Measurements from ENCODE around the gene NRXN3. TPM values are rescaled to one million over a fixed set of nuclear protein-coding genes. Genes with fewer than 3 reads are reported as not detected.

Gene NRXN3
- total and polyA plus RNA-seq, 2 experiments from 2014 or later = 1.0 to 1.8 TPM

GRCh38 chr14:79334272-79334671 lies 1164.1 kb downstream of the NRXN3 start (continued):
- TF ChIP-seq REST (IDR thresholded peaks at IDR 0.05; ENCODE audit: unreplicated experiment) = no peak

GRCh38 chr14:79337761-79338160 lies 1167.6 kb downstream of the NRXN3 start:
- Histone ChIP-seq H3K9me2 (ENCODE audit: insufficient read depth) (no peaks in the 10 kb centered on the region), H3K79me2 (replicated peaks; ENCODE audit: insufficient read depth) (no peaks in the 10 kb centered on the region), H2AFZ (no peak overlapping the region), H3K4me2 (no peak overlapping the region), H4K20me1 (replicated peaks; ENCODE audit: insufficient read depth) (no peaks in the 10 kb centered on the region), H3F3A (replicated peaks; ENCODE audit: low read depth) (0 out of 2 replicates have a peak, but pooled peaks cover 9% of the 10 kb centered on the region), H3K36me3 (ENCODE audit: insufficient read depth) (no peaks in the 10 kb centered on the region), H3K27me3 (ENCODE audit: insufficient read depth) (no peaks in the 10 kb centered on the region), H3K4me3 (no peak overlapping the region), H3K4me1 (ENCODE audit: insufficient read depth) (peaks cover 36% of the 10 kb centered on the region), H3K27ac (ENCODE audit: low read depth) (no peak overlapping the region)
- DNase-seq (ENCODE audit: low spot score) = no peak
- H3K9me3 Mint-ChIP-seq = no peaks in the 10 kb centered on the region
- ATAC-seq = no peak
- H3K27ac Mint-ChIP-seq = no peak overlapping the region
- peaks cover 3% of the 10 kb centered on the region for H3K27me3 Mint-ChIP-seq (ENCODE audit: insufficient read depth, low read depth, poor library complexity)
- peaks cover 57% of the 10 kb centered on the region for H3K4me1 Mint-ChIP-seq
- H3K36me3 Mint-ChIP-seq (ENCODE audit: low read depth) = no peaks in the 10 kb centered on the region
- H3K4me3 Mint-ChIP-seq = no peak overlapping the region
- TF ChIP-seq EZH2phosphoT487 (IDR thresholded peaks at IDR 0.05; ENCODE audit: unreplicated experiment) = no peak
- no peak for TF ChIP-seq ETS1 (IDR thresholded peaks at IDR 0.05)
- no peak for TF ChIP-seq ZNF114 (CRISPR knock-in tag; IDR thresholded peaks at IDR 0.05)
- no peak for TF ChIP-seq STAT1 (IDR thresholded peaks at IDR 0.05; ENCODE audit: unreplicated experiment)
- no peak for TF ChIP-seq CREB1 (CRISPR knock-in tag; IDR thresholded peaks at IDR 0.05; ENCODE audit: low read depth)
- no peak for TF ChIP-seq NANOG (IDR thresholded peaks at IDR 0.05; ENCODE audit: borderline replicate concordance)
- TF ChIP-seq EZH2 (IDR thresholded peaks at IDR 0.05; ENCODE audit: low read depth, unreplicated experiment) = no peak
- TF ChIP-seq ZNF331 (CRISPR knock-in tag; IDR thresholded peaks at IDR 0.05; ENCODE audit: low read depth) = no peak
- TF ChIP-seq POLR2AphosphoS5 (IDR thresholded peaks at IDR 0.05; ENCODE audit: low read depth) = no peak

GRCh38 chr14:79342942-79343341 lies 1172.8 kb downstream of the NRXN3 start:
- peak overlapping the region; percentile 25; the same call in 1 of the 2 replicates for H2AFZ ChIP-seq
- Mint-ChIP-seq H3K27ac (no peak overlapping the region), H3K36me3 (ENCODE audit: low read depth) (no peaks in the 10 kb centered on the region), H3K4me3 (no peak overlapping the region), H3K4me1 (peaks cover 43% of the 10 kb centered on the region), H3K27me3 (ENCODE audit: insufficient read depth, low read depth, poor library complexity) (peaks cover 2% of the 10 kb centered on the region), H3K9me3 (no peaks in the 10 kb centered on the region)
- H3F3A ChIP-seq (replicated peaks; ENCODE audit: low read depth) = no peaks in the 10 kb centered on the region
- no peaks in the 10 kb centered on the region for H4K20me1 ChIP-seq (replicated peaks; ENCODE audit: insufficient read depth)
- no peaks in the 10 kb centered on the region for H3K27me3 ChIP-seq (ENCODE audit: insufficient read depth)
- no peaks in the 10 kb centered on the region for H3K9me2 ChIP-seq (ENCODE audit: insufficient read depth)
- H3K4me2 ChIP-seq = no peak overlapping the region
- H3K27ac ChIP-seq (ENCODE audit: low read depth) = no peak overlapping the region
- H3K36me3 ChIP-seq (ENCODE audit: insufficient read depth) = no peaks in the 10 kb centered on the region
- H3K4me3 ChIP-seq = no peak overlapping the region
- ATAC-seq (no peak; the same call in 2 of the 3 replicates), DNase-seq (ENCODE audit: low spot score) (no peak)
- H3K4me1 ChIP-seq (ENCODE audit: insufficient read depth) = peaks cover 24% of the 10 kb centered on the region
- H3K79me2 ChIP-seq (replicated peaks; ENCODE audit: insufficient read depth) = no peaks in the 10 kb centered on the region
- TF ChIP-seq JUNB (IDR thresholded peaks at IDR 0.05; ENCODE audit: unreplicated experiment) = no peak
- TF ChIP-seq NANOG (IDR thresholded peaks at IDR 0.05; ENCODE audit: borderline replicate concordance) = no peak
- no peak for TF ChIP-seq CREB1 (CRISPR knock-in tag; IDR thresholded peaks at IDR 0.05; ENCODE audit: low read depth)
- no peak for TF ChIP-seq CTCF (conservative IDR thresholded peaks at IDR 0.05; ENCODE audit: low read depth in 2 of 2)
- TF ChIP-seq EZH2phosphoT487 (IDR thresholded peaks at IDR 0.05; ENCODE audit: unreplicated experiment) = no peak

Data from GM23338 (cell line).